Prostate gland (tissue), 2 donors: ENCODE results near the gene ATAD1.
"Not testable (repeated sequence)": the region's sequence is repeated elsewhere in the genome, so short reads cannot be mapped to it uniquely, and the experiment has no call there.

Experiments
- POLR2A ChIP-seq: fragments of 450-650 bp; IDR thresholded peaks from one replicate; pipeline ENCODE4 v1.6.1; 2016; ENCODE audit warnings: antibody characterized with exemption, mild to moderate bottlenecking
- POLR2AphosphoS5 ChIP-seq: sonication (generic); formaldehyde crosslinking; IDR thresholded peaks from one replicate; pipeline ENCODE4 v1.6.1; 2017; ENCODE audit warnings: antibody characterized with exemption
- TF ChIP-seq, protein P1 (sequence below), 4 experiments: fragments of 200-600 bp in 2 of 4; fragments of 450-650 bp in 2 of 4; sonication (generic) in 2 of 4; IDR thresholded peaks; 1 replicate in 3 of 4; 2 replicates in 1 of 4; pipeline ENCODE4 v1.5.1; 2016 to 2019; ENCODE audit warnings: antibody characterized with exemption in 4 of 4, mild to moderate bottlenecking in 2 of 4, moderate library complexity in 2 of 4

DNA sequence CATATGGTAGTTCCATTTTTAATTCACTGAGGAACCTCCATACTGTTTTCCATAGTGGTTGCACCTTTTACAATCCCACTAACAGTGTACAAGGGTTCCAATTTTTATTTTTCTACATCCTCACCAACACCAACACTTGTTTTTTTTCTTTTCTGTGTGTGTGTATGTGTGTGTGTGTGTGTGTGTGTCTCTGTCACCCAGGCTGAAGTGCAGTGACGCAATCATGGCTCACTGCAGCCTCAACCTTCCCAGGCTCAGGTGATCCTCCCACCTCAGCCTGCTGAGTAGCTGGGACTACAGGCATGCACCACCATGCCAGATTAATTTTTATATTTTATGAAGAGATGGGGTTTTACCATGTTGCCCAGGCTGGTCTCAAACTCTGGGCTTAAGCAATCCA lies 79.8 kb downstream of the ATAD1 start:
- TF ChIP-seq, protein P1, sequence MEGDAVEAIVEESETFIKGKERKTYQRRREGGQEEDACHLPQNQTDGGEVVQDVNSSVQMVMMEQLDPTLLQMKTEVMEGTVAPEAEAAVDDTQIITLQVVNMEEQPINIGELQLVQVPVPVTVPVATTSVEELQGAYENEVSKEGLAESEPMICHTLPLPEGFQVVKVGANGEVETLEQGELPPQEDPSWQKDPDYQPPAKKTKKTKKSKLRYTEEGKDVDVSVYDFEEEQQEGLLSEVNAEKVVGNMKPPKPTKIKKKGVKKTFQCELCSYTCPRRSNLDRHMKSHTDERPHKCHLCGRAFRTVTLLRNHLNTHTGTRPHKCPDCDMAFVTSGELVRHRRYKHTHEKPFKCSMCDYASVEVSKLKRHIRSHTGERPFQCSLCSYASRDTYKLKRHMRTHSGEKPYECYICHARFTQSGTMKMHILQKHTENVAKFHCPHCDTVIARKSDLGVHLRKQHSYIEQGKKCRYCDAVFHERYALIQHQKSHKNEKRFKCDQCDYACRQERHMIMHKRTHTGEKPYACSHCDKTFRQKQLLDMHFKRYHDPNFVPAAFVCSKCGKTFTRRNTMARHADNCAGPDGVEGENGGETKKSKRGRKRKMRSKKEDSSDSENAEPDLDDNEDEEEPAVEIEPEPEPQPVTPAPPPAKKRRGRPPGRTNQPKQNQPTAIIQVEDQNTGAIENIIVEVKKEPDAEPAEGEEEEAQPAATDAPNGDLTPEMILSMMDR (IDR thresholded peaks at IDR 0.05), result not testable (repeated sequence)
- TF ChIP-seq POLR2AphosphoS5, POLR2A: not testable (repeated sequence)
